Heart left ventricle (tissue), 13 donors: ENCODE results near the gene SCO1.

Experiments
- POLR2A ChIP-seq, 2 donors: fragments of 450-650 bp; IDR thresholded peaks; one replicate each; pipeline ENCODE4 v1.6.1; 2017; ENCODE audit warnings: antibody characterized with exemption in 2 of 2, mild to moderate bottlenecking in 2 of 2, moderate library complexity in 2 of 2
- TF ChIP-seq, protein P1 (sequence below), 12 donors: fragments of 200-600 bp; sonication (generic) in 4 of 12; IDR thresholded peaks; one replicate each; pipeline versions ENCODE4 v1.5.0 to v1.8.0; 2018 to 2022; ENCODE audit warnings: antibody characterized with exemption in 12 of 12, mild to moderate bottlenecking in 5 of 12
- donor health status: ischemic (EF 13 %, LVEDD 7.1; RV severe dilation, severe dysfunction).
- donor health status: DM: no; HTN: yes; CAD: no.
- donor health status: DM: no; HTN: no; CAD: no.
- donor health status: ischemic (EF 25% LVEDD 6.9; RV normal size, moderate dysfunction).
- donor health status: ischemic (EF 25% LVEDD 5.7; RV mildly dilated, moderate dysfunction).
- donor health status: ischemic (EF 35%, LVEDD 5.7; RV mildly dilated, moderate dysfunction).
- donor health status: nonischemic (EF 11% LVEDD 7.7; RV severe dilation, severe dysfunction).
- donor health status: DM: yes; HTN: yes; CAD: no.
- donor health status: PGD.
- donor health status: ischemic (EF 29% LVEDD 5.4; RV normal size, mild dysfunction).
- donor health status: nonischemic (EF 23%, LVEDD 6.1; RV moderate dilation, normal function).

GRCh38 chr17:10631701-10632100, 65.6 kb downstream of the SCO1 start:
- TF ChIP-seq, protein P1, sequence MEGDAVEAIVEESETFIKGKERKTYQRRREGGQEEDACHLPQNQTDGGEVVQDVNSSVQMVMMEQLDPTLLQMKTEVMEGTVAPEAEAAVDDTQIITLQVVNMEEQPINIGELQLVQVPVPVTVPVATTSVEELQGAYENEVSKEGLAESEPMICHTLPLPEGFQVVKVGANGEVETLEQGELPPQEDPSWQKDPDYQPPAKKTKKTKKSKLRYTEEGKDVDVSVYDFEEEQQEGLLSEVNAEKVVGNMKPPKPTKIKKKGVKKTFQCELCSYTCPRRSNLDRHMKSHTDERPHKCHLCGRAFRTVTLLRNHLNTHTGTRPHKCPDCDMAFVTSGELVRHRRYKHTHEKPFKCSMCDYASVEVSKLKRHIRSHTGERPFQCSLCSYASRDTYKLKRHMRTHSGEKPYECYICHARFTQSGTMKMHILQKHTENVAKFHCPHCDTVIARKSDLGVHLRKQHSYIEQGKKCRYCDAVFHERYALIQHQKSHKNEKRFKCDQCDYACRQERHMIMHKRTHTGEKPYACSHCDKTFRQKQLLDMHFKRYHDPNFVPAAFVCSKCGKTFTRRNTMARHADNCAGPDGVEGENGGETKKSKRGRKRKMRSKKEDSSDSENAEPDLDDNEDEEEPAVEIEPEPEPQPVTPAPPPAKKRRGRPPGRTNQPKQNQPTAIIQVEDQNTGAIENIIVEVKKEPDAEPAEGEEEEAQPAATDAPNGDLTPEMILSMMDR (IDR thresholded peaks at IDR 0.05): no peak
- TF ChIP-seq POLR2A (IDR thresholded peaks at IDR 0.05): no peak
